WTC11 (cell line): ENCODE results near the gene NEDD8.

Experiments used
- CTCF ChIP-seq: fragments of 200-600 bp; IDR thresholded peaks from 2 replicates; pipeline ENCODE4 v1.8.0; 2022; ENCODE audit warnings: antibody characterized with exemption
- ESRRA ChIP-seq: sonication (generic); formaldehyde crosslinking; IDR thresholded peaks from 2 replicates; pipeline ENCODE4 v1.8.1; 2022; ENCODE audit warnings: mild to moderate bottlenecking, missing genetic modification reagents, borderline replicate concordance

DNA sequence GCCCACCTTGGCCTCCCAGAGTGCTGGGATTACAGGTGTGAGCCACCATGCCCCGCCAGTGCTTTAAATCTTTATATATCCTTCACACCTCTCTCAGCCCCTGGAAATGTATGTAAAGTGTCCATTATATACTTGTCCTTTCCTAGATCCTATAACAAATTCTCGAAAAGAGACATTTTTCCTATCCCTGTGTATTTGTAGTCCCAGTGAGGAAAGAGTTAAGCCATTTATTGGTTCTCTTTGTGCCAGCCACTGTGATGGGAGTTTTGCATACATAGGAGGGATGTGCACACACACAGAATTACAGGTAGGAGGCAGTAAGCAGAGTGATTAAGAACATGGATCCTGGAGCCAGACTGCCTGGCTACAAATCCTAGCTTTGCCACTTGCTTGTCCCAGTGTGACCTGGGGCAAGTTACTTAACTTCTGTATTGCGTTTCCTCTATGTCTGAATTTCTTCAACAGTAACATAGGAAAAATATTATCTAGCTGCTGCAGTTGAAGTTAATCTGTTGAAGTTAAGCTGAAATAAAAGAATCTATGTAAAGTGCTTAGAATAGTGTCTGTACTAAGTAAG lies 41.3 kb upstream of the NEDD8 start:
- no peak for TF ChIP-seq CTCF
- no peak for TF ChIP-seq ESRRA (CRISPR knock-in tag)
